CD14-positive monocyte (primary cell): ENCODE results near the gene C16orf92. TPM values are rescaled to one million over a fixed set of nuclear protein-coding genes. Genes with fewer than 3 reads are reported as not detected.

ENCODE experiments used
- DNase-seq, 3 donors: peaks; one replicate each; pipeline ENCODE4 v3.0.0-alpha.2; 2011 to 2022
- H2AFZ ChIP-seq: 2 replicates; pipeline ENCODE4 v1.6.0; 2012; ENCODE audit warnings: mild to moderate bottlenecking, low read depth, low read length, inconsistent platforms; ENCODE audit not compliant: insufficient read depth, poor library complexity, severe bottlenecking
- H3K27ac ChIP-seq, 2 donors: 1 replicate in 1 of 2; 2 replicates in 1 of 2; pipeline ENCODE4 v1.5.1; 2012 to 2013; ENCODE audit warnings: low read length in 2 of 2, control low read depth in 1 of 2, inconsistent platforms in 1 of 2, low read depth in 1 of 2, mild to moderate bottlenecking in 1 of 2
- H3K27me3 ChIP-seq, 2 donors: one replicate each; pipeline versions ENCODE4 v1.6.0 to v1.6.1; 2011 to 2013; ENCODE audit warnings: low read length in 2 of 2; ENCODE audit not compliant: control insufficient read depth in 2 of 2, insufficient read depth in 2 of 2
- H3K36me3 ChIP-seq, 2 donors: replicated peaks in 1 of 2; 1 replicate in 1 of 2; 2 replicates in 1 of 2; pipeline versions ENCODE4 v1.5.1 to v1.6.1; 2012 to 2013; ENCODE audit warnings: low read length in 2 of 2, control low read depth in 1 of 2, inconsistent platforms in 1 of 2, mild to moderate bottlenecking in 1 of 2; ENCODE audit not compliant: insufficient read depth in 2 of 2, control insufficient read depth in 1 of 2
- H3K4me1 ChIP-seq, 2 donors: 1 replicate in 1 of 2; 2 replicates in 1 of 2; pipeline versions ENCODE4 v1.5.1 to v1.6.1; 2012 to 2013; ENCODE audit warnings: low read length in 2 of 2, control low read depth in 1 of 2, inconsistent platforms in 1 of 2, mild to moderate bottlenecking in 1 of 2, moderate library complexity in 1 of 2; ENCODE audit not compliant: insufficient read depth in 2 of 2, control insufficient read depth in 1 of 2
- H3K4me2 ChIP-seq: replicated peaks from 2 replicates; pipeline ENCODE3; 2012; ENCODE audit warnings: low read length, moderate library complexity, mild to moderate bottlenecking; ENCODE audit not compliant: poor library complexity, severe bottlenecking; ENCODE audit errors: extremely low read depth
- H3K4me3 ChIP-seq, 3 experiments: fragments of 200-600 bp in 1 of 3; sonication (generic) in 1 of 3; replicated peaks in 1 of 3; 1 replicate in 2 of 3; 2 replicates in 1 of 3; pipeline ENCODE4 v1.5.1; 2011 to 2013; ENCODE audit warnings: low read length in 3 of 3, mild to moderate bottlenecking in 3 of 3, control low read depth in 2 of 3, low read depth in 2 of 3, inconsistent platforms in 1 of 3, moderate library complexity in 1 of 3
- H3K79me2 ChIP-seq: 2 replicates; pipeline ENCODE4 v1.6.0; 2012; ENCODE audit warnings: mild to moderate bottlenecking, control low read depth, inconsistent platforms, low read length, moderate library complexity; ENCODE audit not compliant: insufficient read depth
- H3K9ac ChIP-seq: 2 replicates; pipeline ENCODE4 v1.6.0; 2017; ENCODE audit warnings: low read length, mild to moderate bottlenecking; ENCODE audit not compliant: insufficient read depth, poor library complexity, severe bottlenecking
- H3K9me3 ChIP-seq, 2 donors: replicated peaks in 1 of 2; 1 replicate in 1 of 2; 2 replicates in 1 of 2; pipeline versions ENCODE4 v1.5.1 to v1.6.1; 2012 to 2013; ENCODE audit warnings: low read length in 2 of 2, control low read depth in 1 of 2; ENCODE audit not compliant: control insufficient read depth in 1 of 2, insufficient read depth in 1 of 2
- H4K20me1 ChIP-seq: 2 replicates; pipeline ENCODE4 v1.6.0; 2012; ENCODE audit warnings: mild to moderate bottlenecking, low read length, control low read depth, moderate library complexity; ENCODE audit not compliant: insufficient read depth
- H3K27ac Mint-ChIP-seq, 7 donors: one replicate each; pipeline ENCODE4 v1.8.0; 2020; ENCODE audit warnings: mild to moderate bottlenecking in 7 of 7, mixed read lengths in 7 of 7, moderate library complexity in 6 of 7, inconsistent platforms in 2 of 7
- H3K27me3 Mint-ChIP-seq, 3 donors: one replicate each; pipeline ENCODE4 v1.8.0; 2021 to 2022; ENCODE audit warnings: low read depth in 3 of 3, mild to moderate bottlenecking in 3 of 3, mixed read lengths in 3 of 3, moderate library complexity in 3 of 3, inconsistent platforms in 1 of 3
- H3K36me3 Mint-ChIP-seq, 2 donors: one replicate each; pipeline ENCODE4 v1.8.0; 2020; ENCODE audit warnings: mixed read lengths in 2 of 2, inconsistent platforms in 1 of 2, mild to moderate bottlenecking in 1 of 2
- H3K4me1 Mint-ChIP-seq: one replicate; pipeline ENCODE4 v1.8.0; 2020; ENCODE audit warnings: mild to moderate bottlenecking, mixed read lengths
- H3K4me3 Mint-ChIP-seq, 2 donors: one replicate each; pipeline ENCODE4 v1.8.0; 2020; ENCODE audit warnings: mild to moderate bottlenecking in 2 of 2, mixed read lengths in 2 of 2, moderate library complexity in 1 of 2
- H3K9me3 Mint-ChIP-seq, 7 donors: one replicate each; pipeline ENCODE4 v1.8.0; 2020 to 2022; ENCODE audit warnings: mixed read lengths in 7 of 7, mild to moderate bottlenecking in 6 of 7, moderate library complexity in 6 of 7, inconsistent platforms in 2 of 7
- CTCF ChIP-seq: fragments of 200-600 bp; IDR thresholded peaks from one replicate; pipeline ENCODE4 v1.8.0; 2022; ENCODE audit warnings: antibody characterized with exemption, mild to moderate bottlenecking
- WGBS: methylation state at CpG from one replicate; pipeline ENCODE4 v1.1.5; 2013; ENCODE audit warnings: missing lambda C conversion rate; ENCODE audit not compliant: insufficient coverage; 5-methylcytosine and 5-hydroxymethylcytosine counted together
- intact Hi-C, 2 donors: fragments of 100-400 bp; cut with micrococcal nuclease; formaldehyde crosslinking; loops; one replicate each; pipeline versions ENCODE4 v1.15.0 to v1.15.1; 2023
- polyA plus RNA-seq, 3 donors: library from polyadenylated mRNA; depleted of rRNA in 1 of 3; unstranded in 2 of 3; stranded (reverse) in 1 of 3; fragments of 300-500 nt in 2 of 3; fragments of >200 nt in 1 of 3; fragmentation: Illumina TruSeq in 2 of 3; gene quantifications; 1 replicate in 2 of 3; 2 replicates in 1 of 3; pipeline ENCODE4 v1.2.3, GENCODE V29; 2012 to 2021

C16orf92 gene
- polyA plus RNA-seq, 3 donors = not detected

DNA sequence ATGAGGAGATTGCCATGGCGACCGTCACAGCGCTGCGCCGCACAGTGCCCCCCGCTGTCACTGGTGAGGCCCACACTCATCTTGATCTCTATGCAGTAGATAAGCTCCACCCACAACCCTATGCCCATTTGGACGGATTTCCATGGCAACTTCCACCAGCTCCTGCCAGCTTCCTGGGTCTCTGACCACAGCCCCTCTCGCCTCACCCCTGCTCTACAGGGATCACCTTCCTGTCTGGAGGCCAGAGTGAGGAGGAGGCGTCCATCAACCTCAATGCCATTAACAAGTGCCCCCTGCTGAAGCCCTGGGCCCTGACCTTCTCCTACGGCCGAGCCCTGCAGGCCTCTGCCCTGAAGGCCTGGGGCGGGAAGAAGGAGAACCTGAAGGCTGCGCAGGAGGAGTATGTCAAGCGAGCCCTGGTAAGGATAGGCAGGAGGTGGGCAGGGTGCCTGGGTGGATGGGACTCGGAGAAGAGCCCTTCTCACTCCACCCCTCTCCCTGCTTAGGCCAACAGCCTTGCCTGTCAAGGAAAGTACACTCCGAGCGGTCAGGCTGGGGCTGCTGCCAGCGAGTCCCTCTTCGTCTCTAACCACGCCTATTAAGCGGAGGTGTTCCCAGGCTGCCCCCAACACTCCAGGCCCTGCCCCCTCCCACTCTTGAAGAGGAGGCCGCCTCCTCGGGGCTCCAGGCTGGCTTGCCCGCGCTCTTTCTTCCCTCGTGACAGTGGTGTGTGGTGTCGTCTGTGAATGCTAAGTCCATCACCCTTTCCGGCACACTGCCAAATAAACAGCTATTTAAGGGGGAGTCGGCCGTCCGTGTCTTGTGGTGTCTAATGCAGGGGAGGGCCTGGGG, 46.8 kb downstream of the C16orf92 start:
- Histone ChIP-seq H3K9ac (no peak overlapping the region), H3K27ac (peak overlapping the region; percentile 7 to 39), H3K9me3 (no peaks in the 10 kb centered on the region), H3K4me3 (no peak overlapping the region), H3K4me2 (no peak overlapping the region), H3K36me3 (peaks cover 54 to 66% of the 10 kb centered on the region in 2 donors), H3K4me1 (peaks cover 29 to 44% of the 10 kb centered on the region in 2 donors), H3K27me3 (no peaks in the 10 kb centered on the region), H4K20me1 (peaks cover 65% of the 10 kb centered on the region), H2AFZ (no peak overlapping the region), H3K79me2 (peaks cover 64% of the 10 kb centered on the region)
- no peaks in the 10 kb centered on the region for H3K27me3 Mint-ChIP-seq
- DNase-seq = no peak
- intact Hi-C loops = loop anchor here (5.0 kb wide), 1 partner anchor 52 kb away; the partner anchor contains the start of gene MAPK3 (in 2 of the 2)
- peaks cover 29% of the 10 kb centered on the region for H3K4me1 Mint-ChIP-seq
- peaks cover 55 to 68% of the 10 kb centered on the region in 2 donors for H3K36me3 Mint-ChIP-seq
- peaks cover 0 to 2% (median 0%) of the 10 kb centered on the region in 7 donors for H3K9me3 Mint-ChIP-seq
- WGBS = 90% methylated on average over 14 of the region's 31 CpGs
- peak overlapping the region in 5 of 7 donors; percentile 14 to 78 (median 50) for H3K27ac Mint-ChIP-seq
- no peak for TF ChIP-seq CTCF
- H3K4me3 Mint-ChIP-seq = peak overlapping the region in 1 of 2 donors; percentile 31

DNA sequence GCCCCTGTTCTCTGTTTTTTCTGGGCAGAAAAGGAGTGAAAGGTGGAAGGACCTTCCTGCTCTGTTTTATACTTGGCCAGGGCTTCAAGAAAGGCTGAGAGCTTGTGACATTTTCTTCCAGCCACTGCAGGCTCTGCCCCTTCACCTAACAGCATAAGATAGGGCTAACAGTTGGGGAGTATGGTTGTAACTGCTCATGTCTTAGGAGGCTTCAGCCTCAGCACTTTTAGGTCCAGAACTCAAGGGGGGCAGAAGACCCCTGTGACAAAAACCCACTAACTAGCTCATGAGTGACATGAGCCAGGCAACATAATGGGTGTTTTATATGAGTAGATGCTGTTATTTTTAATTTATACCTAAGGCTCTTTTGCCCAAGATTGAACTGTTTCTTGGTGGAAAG, 47.5 kb downstream of the C16orf92 start:
- Mint-ChIP-seq H3K4me1 (peaks cover 32% of the 10 kb centered on the region), H3K27ac (peak overlapping the region in 4 of 7 donors; percentile 42 to 66 (median 58)), H3K27me3 (no peaks in the 10 kb centered on the region), H3K4me3 (no peak overlapping the region), H3K36me3 (peaks cover 55 to 68% of the 10 kb centered on the region in 2 donors), H3K9me3 (peaks cover 0 to 2% (median 0%) of the 10 kb centered on the region in 7 donors)
- TF ChIP-seq CTCF = no peak
- intact Hi-C loops = no loop called here
- no peak overlapping the region for H2AFZ ChIP-seq
- H3K27me3 ChIP-seq = no peaks in the 10 kb centered on the region
- peak overlapping the region; percentile 7 to 39 for H3K27ac ChIP-seq
- H3K36me3 ChIP-seq = peaks cover 54 to 66% of the 10 kb centered on the region in 2 donors
- peaks cover 34 to 48% of the 10 kb centered on the region in 2 donors for H3K4me1 ChIP-seq
- H3K79me2 ChIP-seq = peaks cover 64% of the 10 kb centered on the region
- H3K4me3 ChIP-seq = no peak overlapping the region
- peaks cover 65% of the 10 kb centered on the region for H4K20me1 ChIP-seq
- no peak overlapping the region for H3K9ac ChIP-seq
- no peak for DNase-seq
- H3K4me2 ChIP-seq = no peak overlapping the region
- no peaks in the 10 kb centered on the region for H3K9me3 ChIP-seq

Other genes starting within 250 kb of the C16orf92 start
- gene ZG16, start 244.9 kb upstream of the C16orf92 start, polyA plus RNA-seq = not detected
- 10 to 100 TPM; 22.0 to 46.2 (median 28.9) TPM for gene KIF22, start 232.4 kb upstream of the C16orf92 start, polyA plus RNA-seq
- 100 to 1,000 TPM in 1 of 3 donors, 10 to 100 TPM in 2; 14.2 to 137 (median 18.8) TPM for gene MAZ, start 216.7 kb upstream of the C16orf92 start, polyA plus RNA-seq
- under 1 TPM in 1 of 3 donors, not detected in 2; 0.04 TPM for gene PRRT2, start 211.0 kb upstream of the C16orf92 start, polyA plus RNA-seq
- 10 to 100 TPM; 12.6 to 43.4 (median 36.3) TPM for gene PAGR1, start 207.0 kb upstream of the C16orf92 start, polyA plus RNA-seq
- gene MVP, start 202.7 kb upstream of the C16orf92 start, polyA plus RNA-seq = 100 to 1,000 TPM; 146 to 274 (median 185) TPM
- 10 to 100 TPM; 67.2 to 98.8 (median 93.5) TPM for gene CDIPT, start 160.0 kb upstream of the C16orf92 start, polyA plus RNA-seq
- not detected for gene SEZ6L2, start 123.6 kb upstream of the C16orf92 start, polyA plus RNA-seq
- gene ASPHD1, start 122.7 kb upstream of the C16orf92 start, polyA plus RNA-seq = not detected
- 10 to 100 TPM in 1 of 3 donors, 1 to 10 TPM in 2; 4.0 to 36.6 (median 4.7) TPM for gene KCTD13, start 97.0 kb upstream of the C16orf92 start, polyA plus RNA-seq
- 100 to 1,000 TPM; 157 to 265 (median 227) TPM for gene TMEM219, start 61.1 kb upstream of the C16orf92 start, polyA plus RNA-seq
- gene TAOK2, start 49.3 kb upstream of the C16orf92 start, polyA plus RNA-seq = 10 to 100 TPM in 1 of 3 donors, 1 to 10 TPM in 2; 1.1 to 19.2 (median 2.3) TPM
- gene HIRIP3, start 27.6 kb upstream of the C16orf92 start, polyA plus RNA-seq = 1 to 10 TPM; 3.3 to 4.8 (median 3.7) TPM
- 10 to 100 TPM in 1 of 3 donors, 1 to 10 TPM in 2; 2.8 to 57.6 (median 3.5) TPM for gene INO80E, start 27.0 kb upstream of the C16orf92 start, polyA plus RNA-seq
- 1 to 10 TPM in 1 of 3 donors, under 1 TPM in 2; 0.23 to 3.7 (median 0.66) TPM for gene DOC2A, start 12.2 kb upstream of the C16orf92 start, polyA plus RNA-seq
- not detected for gene TLCD3B, start 8.1 kb downstream of the C16orf92 start, polyA plus RNA-seq
- 1,000 to 10,000 TPM; 1,202 to 1,628 (median 1,429) TPM for gene ALDOA, start 42.6 kb downstream of the C16orf92 start, polyA plus RNA-seq
- gene PPP4C, start 52.8 kb downstream of the C16orf92 start, polyA plus RNA-seq = 100 to 1,000 TPM; 186 to 388 (median 279) TPM
- gene TBX6, start 68.7 kb downstream of the C16orf92 start, polyA plus RNA-seq = under 1 TPM; 0.10 to 0.65 (median 0.11) TPM
- gene YPEL3, start 73.0 kb downstream of the C16orf92 start, polyA plus RNA-seq = 100 to 1,000 TPM; 182 to 283 (median 235) TPM
- 1 to 10 TPM in 1 of 3 donors, not detected in 2; 9.6 TPM for gene GDPD3, start 90.3 kb downstream of the C16orf92 start, polyA plus RNA-seq
- 10 to 100 TPM in 2 of 3 donors, 1 to 10 TPM in 1; 8.1 to 82.8 (median 10.2) TPM for gene MAPK3, start 100.0 kb downstream of the C16orf92 start, polyA plus RNA-seq
- 1,000 to 10,000 TPM; 1,314 to 1,363 (median 1,346) TPM for gene CORO1A, start 160.4 kb downstream of the C16orf92 start, polyA plus RNA-seq
- 100 to 1,000 TPM; 105 to 170 (median 160) TPM for gene BOLA2B, start 170.5 kb downstream of the C16orf92 start, polyA plus RNA-seq
- 100 to 1,000 TPM in 2 of 3 donors, 10 to 100 TPM in 1; 43.1 to 163 (median 162) TPM for gene SLX1A, start 170.7 kb downstream of the C16orf92 start, polyA plus RNA-seq
- 10 to 100 TPM; 20.9 to 29.9 (median 28.3) TPM for gene SULT1A3, start 176.1 kb downstream of the C16orf92 start, polyA plus RNA-seq
- 10 to 100 TPM in 1 of 3 donors, not detected in 2; 15.4 TPM for gene NPIPB13, start 225.3 kb downstream of the C16orf92 start, polyA plus RNA-seq